ENCODE results near the gene CAMTA1.

- TF ChIP-seq EZH2 (optimal IDR thresholded peaks at IDR 0.05; ENCODE audit: low read depth, low read length) (no peak), CTCF (IDR thresholded peaks at IDR 0.05; ENCODE audit: low read length) (no peak), EZH2phosphoT487 (IDR thresholded peaks at IDR 0.05; ENCODE audit: low read length) (no peak)
Measured at GRCh38 chr1:7716506-7716905, 931.3 kb downstream of the CAMTA1 start.
